ENCODE data around the gene SEMA3G.

- no peak for TF ChIP-seq POLR2A (IDR thresholded peaks at IDR 0.05; ENCODE audit: low read length)
- TF ChIP-seq GATA1 (IDR thresholded peaks at IDR 0.05; ENCODE audit: low read depth, low read length), result no peak
These were observed 60.7 kb downstream of the SEMA3G start for GRCh38 chr3:52384019-52384761.

Measured in erythroblast (primary cell).